Measurements from ENCODE around the gene NPVF. TPM values are rescaled to one million over a fixed set of nuclear protein-coding genes. Genes with fewer than 3 reads are reported as not detected.

The NPVF gene
- total RNA-seq, 1 experiment from 2014 or later: not detected

GRCh38 chr7:25242678-25243077 lies 14.4 kb upstream of the NPVF start:
- no peaks in the 10 kb centered on the region for H3K9me3 ChIP-seq (ENCODE audit: control insufficient read depth, insufficient read depth, low read depth, low read length)
- POLR2A ChIA-PET: no interaction called here
- intact Hi-C loops (cut with micrococcal nuclease; ENCODE audit: unreplicated experiment) (no loop called here), in situ Hi-C loops (cut with HindIII; ENCODE audit: low pct_unique_long_range_greater_than_20kb, low sequenced_read_pairs) (no loop called here)
- H3K4me3 ChIP-seq (ENCODE audit: low read depth in 2 of 2, low read length in 2 of 2): no peak overlapping the region
- BruUV-seq (replicated peaks): no TSS peak
- no peaks in the 10 kb centered on the region for H3K36me3 ChIP-seq (ENCODE audit: control insufficient read depth, insufficient read depth, low read length)
- CTCF ChIA-PET: no interaction called here
- no peak for TF ChIP-seq POLR2AphosphoS5 (IDR thresholded peaks at IDR 0.05; ENCODE audit: low read depth, low read length)
- no peak for TF ChIP-seq REST (IDR thresholded peaks at IDR 0.05; ENCODE audit: insufficient read depth in 1 of 2, low read depth in 2 of 2, low read length in 1 of 2)
- TF ChIP-seq SIN3A (IDR thresholded peaks at IDR 0.05; ENCODE audit: borderline replicate concordance, insufficient read depth, low read depth, low read length): no peak
- no peak for TF ChIP-seq TCF7L2 (IDR thresholded peaks at IDR 0.05; ENCODE audit: low read depth, low read length)
- TF ChIP-seq CTCF (IDR thresholded peaks at IDR 0.05): no peak
- no peaks in the 10 kb centered on the region for H3K4me1 ChIP-seq (ENCODE audit: control insufficient read depth, insufficient read depth, low read length)
- no peak for DNase-seq (ENCODE audit: low read depth, low spot score)
- H3K27me3 ChIP-seq (ENCODE audit: control insufficient read depth, insufficient read depth, low read length): peaks cover 3% of the 10 kb centered on the region; the same call in 1 of the 2 replicates
- no peak overlapping the region for H3K27ac ChIP-seq (ENCODE audit: low read length)
- ATAC-seq: no peak

- no peak for DNase-seq (ENCODE audit: low read depth, low spot score)
- H3K27me3 ChIP-seq (ENCODE audit: control insufficient read depth, insufficient read depth, low read length): peaks cover 3% of the 10 kb centered on the region; the same call in 1 of the 2 replicates
- ChIA-PET CTCF (interaction anchor here (0.6 kb wide), 1 partner anchor 428 kb away, joined by 10 read pairs; no protein-coding TSS in a partner anchor), POLR2A (no interaction called here)
- TF ChIP-seq POLR2AphosphoS5 (IDR thresholded peaks at IDR 0.05; ENCODE audit: low read depth, low read length) (no peak), TCF7L2 (IDR thresholded peaks at IDR 0.05; ENCODE audit: low read depth, low read length) (no peak), CTCF (IDR thresholded peaks at IDR 0.05) (no peak), REST (IDR thresholded peaks at IDR 0.05; ENCODE audit: insufficient read depth in 1 of 2, low read depth in 2 of 2, low read length in 1 of 2) (no peak), SIN3A (IDR thresholded peaks at IDR 0.05; ENCODE audit: borderline replicate concordance, insufficient read depth, low read depth, low read length) (no peak)
- intact Hi-C loops (cut with micrococcal nuclease; ENCODE audit: unreplicated experiment): no loop called here
- no peaks in the 10 kb centered on the region for H3K4me1 ChIP-seq (ENCODE audit: control insufficient read depth, insufficient read depth, low read length)
- BruUV-seq (replicated peaks): no TSS peak
- in situ Hi-C loops (cut with HindIII; ENCODE audit: low pct_unique_long_range_greater_than_20kb, low sequenced_read_pairs): no loop called here
- no peaks in the 10 kb centered on the region for H3K36me3 ChIP-seq (ENCODE audit: control insufficient read depth, insufficient read depth, low read length)
- ATAC-seq: no peak
- no peak overlapping the region for H3K4me3 ChIP-seq (ENCODE audit: low read depth in 2 of 2, low read length in 2 of 2)
- H3K27ac ChIP-seq (ENCODE audit: low read length): no peak overlapping the region
- H3K9me3 ChIP-seq (ENCODE audit: control insufficient read depth, insufficient read depth, low read depth, low read length): no peaks in the 10 kb centered on the region
Observed at GRCh38 chr7:25240896-25241295, 12.6 kb upstream of the NPVF start.
